ENCODE measurements around the gene IDE. TPM values are rescaled to one million over a fixed set of nuclear protein-coding genes. Genes with fewer than 3 reads are reported as not detected.

The IDE gene
- total RNA-seq, 1 experiment from 2014 or later: 56.2 TPM

DNA sequence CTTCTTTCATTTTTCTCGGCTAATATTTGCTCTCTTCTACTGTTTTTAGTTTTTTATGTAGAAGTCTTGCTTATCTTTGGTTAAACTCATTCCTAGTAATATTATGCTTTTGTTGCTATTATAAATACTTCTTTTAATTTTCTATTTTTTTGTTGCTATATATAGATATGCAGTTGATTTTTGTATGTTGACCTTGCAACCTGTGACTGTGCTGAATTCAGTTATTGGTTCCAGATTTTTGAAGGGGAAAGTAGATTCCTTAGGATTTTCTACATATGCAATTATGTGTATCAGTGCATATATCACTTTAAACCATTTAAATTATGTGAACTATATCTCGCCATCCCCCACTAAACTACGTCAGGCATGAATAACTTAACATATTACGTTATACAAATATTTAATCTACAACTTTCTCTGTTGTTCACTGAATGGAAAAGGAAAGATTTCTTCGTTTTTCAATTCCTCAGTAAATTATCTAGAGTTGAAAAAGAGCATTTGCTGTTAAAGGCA, 71.5 kb downstream of the IDE start:
- Histone ChIP-seq H3K27ac (ENCODE audit: low read length) (no peak overlapping the region), H3K9me3 (ENCODE audit: low read length) (no peaks in the 10 kb centered on the region), H3K9me2 (replicated peaks; ENCODE audit: insufficient read depth, low read length) (no peaks in the 10 kb centered on the region), H3K79me2 (ENCODE audit: low read length) (no peaks in the 10 kb centered on the region), H4K20me1 (ENCODE audit: insufficient read depth, low read depth, low read length) (no peaks in the 10 kb centered on the region), H3K9ac (ENCODE audit: low read length) (no peak overlapping the region), H3K36me3 (ENCODE audit: insufficient read depth, low read length) (peaks cover 3% of the 10 kb centered on the region; the same call in 1 of the 2 replicates), H3K4me1 (ENCODE audit: low read length) (no peaks in the 10 kb centered on the region), H2AFZ (ENCODE audit: low read length) (no peak overlapping the region), H3K4me3 (ENCODE audit: low read length) (no peak overlapping the region), H3K27me3 (ENCODE audit: low read length) (no peaks in the 10 kb centered on the region), H3K4me2 (ENCODE audit: low read depth, low read length, poor library complexity, severe bottlenecking) (no peak overlapping the region)
- DNase-seq: no peak

DNA sequence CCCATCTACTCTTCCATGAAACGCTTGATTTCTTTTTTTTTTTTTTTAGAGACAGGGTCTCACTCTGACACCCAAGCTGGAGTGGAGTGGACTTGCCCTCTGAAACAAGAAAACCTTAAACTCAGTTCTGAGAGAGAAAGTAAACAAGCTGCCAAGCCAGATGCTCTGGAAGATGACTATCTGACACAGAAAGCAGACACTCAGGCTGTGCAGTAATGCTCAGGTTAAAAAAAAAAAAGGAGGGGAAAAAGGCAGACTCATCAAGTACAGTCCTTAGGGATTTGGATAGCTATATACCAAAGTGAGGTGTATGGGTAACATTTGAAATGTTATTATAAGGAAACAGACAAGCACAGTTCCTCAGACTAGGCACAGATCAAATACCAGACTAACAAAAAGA, 80.5 kb downstream of the IDE start:
- H2AFZ ChIP-seq (ENCODE audit: low read length): no peak overlapping the region
- H3K36me3 ChIP-seq (ENCODE audit: insufficient read depth, low read length): peaks cover 12% of the 10 kb centered on the region; the same call in 1 of the 2 replicates
- no peak for DNase-seq
- no peaks in the 10 kb centered on the region for H3K27me3 ChIP-seq (ENCODE audit: low read length)
- no peak overlapping the region for H3K27ac ChIP-seq (ENCODE audit: low read length)
- H3K4me2 ChIP-seq (ENCODE audit: low read depth, low read length, poor library complexity, severe bottlenecking): no peak overlapping the region
- H3K9ac ChIP-seq (ENCODE audit: low read length): no peak overlapping the region
- no peaks in the 10 kb centered on the region for H3K79me2 ChIP-seq (ENCODE audit: low read length)
- no peaks in the 10 kb centered on the region for H3K9me3 ChIP-seq (ENCODE audit: low read length)
- H3K9me2 ChIP-seq (replicated peaks; ENCODE audit: insufficient read depth, low read length): no peaks in the 10 kb centered on the region
- H3K4me3 ChIP-seq (ENCODE audit: low read length): no peak overlapping the region
- no peaks in the 10 kb centered on the region for H3K4me1 ChIP-seq (ENCODE audit: low read length)
- no peaks in the 10 kb centered on the region for H4K20me1 ChIP-seq (ENCODE audit: insufficient read depth, low read depth, low read length)

DNA sequence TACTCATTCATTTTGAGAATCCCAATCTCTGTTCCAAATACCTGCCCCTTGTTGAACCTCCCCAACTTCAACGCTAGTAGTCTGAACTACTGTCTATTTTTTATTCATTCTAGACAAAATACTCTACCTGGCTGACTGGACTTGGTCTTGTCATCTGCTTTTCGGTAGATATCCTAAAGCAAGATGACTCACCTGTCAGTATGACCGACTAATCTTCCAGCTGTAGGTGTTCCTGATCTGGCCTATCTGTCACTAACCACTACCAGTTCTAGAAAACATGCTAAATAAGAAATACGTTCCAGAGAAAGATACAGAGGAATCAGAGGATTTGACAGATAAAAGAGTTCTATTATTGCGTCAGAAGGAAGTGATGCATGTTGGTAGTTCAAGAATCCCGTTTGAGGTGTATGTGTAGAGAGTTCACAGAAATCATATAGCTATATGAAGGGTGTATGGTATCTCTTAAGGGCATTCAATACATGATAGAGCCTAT, 81.1 kb downstream of the IDE start:
- no peak overlapping the region for H3K4me2 ChIP-seq (ENCODE audit: low read depth, low read length, poor library complexity, severe bottlenecking)
- peaks cover 12% of the 10 kb centered on the region; the same call in 1 of the 2 replicates for H3K36me3 ChIP-seq (ENCODE audit: insufficient read depth, low read length)
- no peaks in the 10 kb centered on the region for H3K4me1 ChIP-seq (ENCODE audit: low read length)
- no peaks in the 10 kb centered on the region for H4K20me1 ChIP-seq (ENCODE audit: insufficient read depth, low read depth, low read length)
- H3K27ac ChIP-seq (ENCODE audit: low read length): no peak overlapping the region
- H3K4me3 ChIP-seq (ENCODE audit: low read length): no peak overlapping the region
- H2AFZ ChIP-seq (ENCODE audit: low read length): no peak overlapping the region
- no peaks in the 10 kb centered on the region for H3K79me2 ChIP-seq (ENCODE audit: low read length)
- H3K9me3 ChIP-seq (ENCODE audit: low read length): no peaks in the 10 kb centered on the region
- no peaks in the 10 kb centered on the region for H3K27me3 ChIP-seq (ENCODE audit: low read length)
- no peaks in the 10 kb centered on the region for H3K9me2 ChIP-seq (replicated peaks; ENCODE audit: insufficient read depth, low read length)
- no peak overlapping the region for H3K9ac ChIP-seq (ENCODE audit: low read length)
- DNase-seq: no peak

GRCh38 chr10:92490387-92490786, 83.5 kb downstream of the IDE start:
- Histone ChIP-seq H3K4me1 (ENCODE audit: low read length) (no peaks in the 10 kb centered on the region), H3K27ac (ENCODE audit: low read length) (no peak overlapping the region), H3K4me3 (ENCODE audit: low read length) (no peak overlapping the region), H3K79me2 (ENCODE audit: low read length) (no peaks in the 10 kb centered on the region), H3K9me3 (ENCODE audit: low read length) (no peaks in the 10 kb centered on the region), H3K9me2 (replicated peaks; ENCODE audit: insufficient read depth, low read length) (no peaks in the 10 kb centered on the region), H3K36me3 (ENCODE audit: insufficient read depth, low read length) (peaks cover 15% of the 10 kb centered on the region; the same call in 1 of the 2 replicates), H4K20me1 (ENCODE audit: insufficient read depth, low read depth, low read length) (no peaks in the 10 kb centered on the region), H2AFZ (ENCODE audit: low read length) (no peak overlapping the region), H3K4me2 (ENCODE audit: low read depth, low read length, poor library complexity, severe bottlenecking) (no peak overlapping the region), H3K27me3 (ENCODE audit: low read length) (no peaks in the 10 kb centered on the region), H3K9ac (ENCODE audit: low read length) (no peak overlapping the region)
- DNase-seq: no peak

DNA sequence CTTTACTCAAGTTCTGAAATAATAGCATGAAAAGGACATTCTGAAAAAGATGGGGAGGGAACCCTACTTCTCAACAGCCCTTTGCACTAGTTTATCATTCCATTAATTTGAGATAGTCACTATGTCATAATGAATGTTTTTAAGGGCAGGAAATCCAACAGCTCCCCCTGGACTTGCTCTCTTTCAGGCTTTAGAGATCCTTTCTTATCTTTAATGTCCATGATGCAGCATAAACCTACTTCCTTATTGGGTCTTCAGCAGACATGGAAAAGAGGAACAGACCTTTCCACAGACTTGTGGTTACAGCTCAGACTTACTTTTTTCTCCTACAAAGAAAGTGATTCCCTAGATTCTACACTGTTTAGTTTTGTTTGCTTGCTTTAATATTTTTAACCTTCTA, 87.3 kb downstream of the IDE start:
- Histone ChIP-seq H3K4me1 (ENCODE audit: low read length) (no peaks in the 10 kb centered on the region), H3K79me2 (ENCODE audit: low read length) (no peaks in the 10 kb centered on the region), H3K9me3 (ENCODE audit: low read length) (no peaks in the 10 kb centered on the region), H3K27ac (ENCODE audit: low read length) (no peak overlapping the region), H4K20me1 (ENCODE audit: insufficient read depth, low read depth, low read length) (no peaks in the 10 kb centered on the region), H3K9me2 (replicated peaks; ENCODE audit: insufficient read depth, low read length) (no peaks in the 10 kb centered on the region), H3K9ac (ENCODE audit: low read length) (no peak overlapping the region), H3K36me3 (ENCODE audit: insufficient read depth, low read length) (peaks cover 15% of the 10 kb centered on the region; the same call in 1 of the 2 replicates), H3K4me2 (ENCODE audit: low read depth, low read length, poor library complexity, severe bottlenecking) (no peak overlapping the region), H2AFZ (ENCODE audit: low read length) (no peak overlapping the region), H3K4me3 (ENCODE audit: low read length) (no peak overlapping the region), H3K27me3 (ENCODE audit: low read length) (no peaks in the 10 kb centered on the region)
- DNase-seq: no peak

DNA sequence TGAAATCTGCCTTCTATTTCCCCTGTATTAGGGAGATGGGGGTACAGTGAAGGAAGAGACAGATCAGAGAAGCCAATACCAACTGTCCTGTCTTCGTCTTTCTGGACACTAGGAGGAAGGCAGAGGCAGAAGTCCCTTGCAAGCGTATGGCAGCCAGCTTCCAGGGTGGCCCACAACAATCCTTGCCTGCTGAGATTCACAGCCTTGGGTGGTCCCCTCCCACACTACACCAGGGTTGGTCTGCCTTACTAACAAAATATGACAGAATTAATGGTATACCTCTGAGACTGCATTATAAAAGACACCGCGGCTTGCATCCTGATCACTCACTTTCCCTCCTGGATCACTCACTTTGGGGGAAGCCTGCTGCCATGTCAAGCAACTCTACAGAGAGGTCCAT, 90.4 kb downstream of the IDE start:
- H3K27ac ChIP-seq (ENCODE audit: low read length): no peak overlapping the region
- no peak overlapping the region for H3K4me2 ChIP-seq (ENCODE audit: low read depth, low read length, poor library complexity, severe bottlenecking)
- no peak overlapping the region for H3K4me3 ChIP-seq (ENCODE audit: low read length)
- no peaks in the 10 kb centered on the region for H3K27me3 ChIP-seq (ENCODE audit: low read length)
- H3K9me3 ChIP-seq (ENCODE audit: low read length): no peaks in the 10 kb centered on the region
- H2AFZ ChIP-seq (ENCODE audit: low read length): no peak overlapping the region
- H3K9ac ChIP-seq (ENCODE audit: low read length): no peak overlapping the region
- DNase-seq: no peak
- no peaks in the 10 kb centered on the region for H3K4me1 ChIP-seq (ENCODE audit: low read length)
- no peaks in the 10 kb centered on the region for H3K9me2 ChIP-seq (replicated peaks; ENCODE audit: insufficient read depth, low read length)
- no peaks in the 10 kb centered on the region for H3K79me2 ChIP-seq (ENCODE audit: low read length)
- no peaks in the 10 kb centered on the region for H4K20me1 ChIP-seq (ENCODE audit: insufficient read depth, low read depth, low read length)
- H3K36me3 ChIP-seq (ENCODE audit: insufficient read depth, low read length): peaks cover 3% of the 10 kb centered on the region; the same call in 1 of the 2 replicates

GRCh38 chr10:92480413-92480812, 93.5 kb downstream of the IDE start:
- H3K79me2 ChIP-seq (ENCODE audit: low read length): no peaks in the 10 kb centered on the region
- H3K27me3 ChIP-seq (ENCODE audit: low read length): no peaks in the 10 kb centered on the region
- H3K9me3 ChIP-seq (ENCODE audit: low read length): no peaks in the 10 kb centered on the region
- no peaks in the 10 kb centered on the region for H3K9me2 ChIP-seq (replicated peaks; ENCODE audit: insufficient read depth, low read length)
- no peak overlapping the region for H3K4me3 ChIP-seq (ENCODE audit: low read length)
- H4K20me1 ChIP-seq (ENCODE audit: insufficient read depth, low read depth, low read length): no peaks in the 10 kb centered on the region
- no peak overlapping the region for H3K9ac ChIP-seq (ENCODE audit: low read length)
- H3K4me2 ChIP-seq (ENCODE audit: low read depth, low read length, poor library complexity, severe bottlenecking): no peak overlapping the region
- H2AFZ ChIP-seq (ENCODE audit: low read length): no peak overlapping the region
- DNase-seq: no peak
- H3K36me3 ChIP-seq (ENCODE audit: insufficient read depth, low read length): no peaks in the 10 kb centered on the region
- no peaks in the 10 kb centered on the region for H3K4me1 ChIP-seq (ENCODE audit: low read length)
- no peak overlapping the region for H3K27ac ChIP-seq (ENCODE audit: low read length)

- Histone ChIP-seq H3K4me1 (ENCODE audit: low read length) (no peaks in the 10 kb centered on the region), H3K27me3 (ENCODE audit: low read length) (no peaks in the 10 kb centered on the region), H2AFZ (ENCODE audit: low read length) (no peak overlapping the region), H3K9me2 (replicated peaks; ENCODE audit: insufficient read depth, low read length) (no peaks in the 10 kb centered on the region), H3K27ac (ENCODE audit: low read length) (no peak overlapping the region), H3K4me3 (ENCODE audit: low read length) (no peak overlapping the region), H4K20me1 (ENCODE audit: insufficient read depth, low read depth, low read length) (no peaks in the 10 kb centered on the region), H3K79me2 (ENCODE audit: low read length) (no peaks in the 10 kb centered on the region), H3K9me3 (ENCODE audit: low read length) (no peaks in the 10 kb centered on the region), H3K4me2 (ENCODE audit: low read depth, low read length, poor library complexity, severe bottlenecking) (no peak overlapping the region), H3K9ac (ENCODE audit: low read length) (no peak overlapping the region), H3K36me3 (ENCODE audit: insufficient read depth, low read length) (no peaks in the 10 kb centered on the region)
- no peak for DNase-seq
Observed at GRCh38 chr10:92479547-92479946, 94.3 kb downstream of the IDE start.
